Epithelial cell of prostate (primary cell): ENCODE results near the gene ECEL1.
"Not testable (repeated sequence)": the region's sequence is repeated elsewhere in the genome, so short reads cannot be mapped to it uniquely, and the experiment has no call there.

Source experiments
- DNase-seq: peaks from one replicate; pipeline ENCODE4 v3.0.0-alpha.2; 2011; ENCODE audit warnings: low read depth, low spot score
- H3K27ac ChIP-seq: fragments of 450-650 bp; 2 replicates; pipeline ENCODE4 v1.5.1; 2017; ENCODE audit warnings: mild to moderate bottlenecking

The ECEL1 gene

GRCh38 chr2:232476045-232476444 is 11.6 kb downstream of the ECEL1 start:
- no peak for DNase-seq
- H3K27ac ChIP-seq, result no peak overlapping the region

DNA sequence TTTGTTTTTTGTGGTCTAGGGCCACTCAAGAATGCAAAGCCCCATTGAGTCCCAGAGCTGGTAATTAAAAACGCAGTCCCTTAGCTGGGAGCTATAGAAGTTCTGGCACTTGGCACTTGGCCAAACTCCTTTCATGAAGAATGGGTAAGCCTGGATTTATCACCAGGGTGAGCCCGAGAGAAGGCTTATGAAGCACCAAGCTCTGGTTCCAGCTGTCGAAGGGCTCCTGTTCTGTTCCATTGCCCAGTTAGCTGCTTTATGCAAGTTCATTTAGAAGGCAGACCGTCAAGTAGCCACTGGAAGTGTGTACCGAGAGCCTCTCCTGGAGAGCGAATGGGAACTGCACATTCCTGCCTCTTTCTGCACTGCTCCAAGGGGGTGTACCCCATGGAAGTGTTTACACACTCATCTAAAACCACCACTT is 14.2 kb downstream of the ECEL1 start:
- DNase-seq, result no peak
- no peak overlapping the region for H3K27ac ChIP-seq

- no peak overlapping the region for H3K27ac ChIP-seq
- DNase-seq, result no peak
These were observed 21.4 kb downstream of the ECEL1 start for GRCh38 chr2:232466221-232466620.

GRCh38 chr2:232465061-232465460 is 22.6 kb downstream of the ECEL1 start:
- H3K27ac ChIP-seq, result no peak overlapping the region
- no peak for DNase-seq

- no peak for DNase-seq
- H3K27ac ChIP-seq, result no peak overlapping the region
These were observed 23.1 kb downstream of the ECEL1 start for GRCh38 chr2:232464544-232464885.

GRCh38 chr2:232463701-232464543 is 23.7 kb downstream of the ECEL1 start:
- no peak overlapping the region for H3K27ac ChIP-seq
- DNase-seq, result no peak

DNA sequence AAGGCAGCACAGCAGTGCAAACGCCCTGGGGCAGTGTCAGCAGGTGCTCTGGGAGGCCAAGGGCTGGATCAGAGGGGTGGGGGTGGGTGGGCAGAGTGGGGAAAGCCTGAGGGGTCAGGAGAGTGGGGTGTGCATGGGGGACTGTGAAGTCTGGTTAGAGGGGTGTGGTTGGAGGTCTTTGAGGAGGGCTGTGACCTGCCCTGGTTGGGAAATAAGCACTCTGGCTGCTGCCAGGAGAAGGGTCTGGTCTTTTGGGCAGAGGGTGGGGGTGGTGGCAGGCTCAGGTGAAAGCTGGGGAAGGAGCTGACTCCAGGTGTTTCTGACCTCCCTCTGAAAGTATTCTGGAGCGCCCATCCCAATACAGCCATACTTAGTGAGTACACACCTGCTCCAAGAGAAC is 27.5 kb downstream of the ECEL1 start:
- no peak overlapping the region for H3K27ac ChIP-seq
- no peak for DNase-seq

DNA sequence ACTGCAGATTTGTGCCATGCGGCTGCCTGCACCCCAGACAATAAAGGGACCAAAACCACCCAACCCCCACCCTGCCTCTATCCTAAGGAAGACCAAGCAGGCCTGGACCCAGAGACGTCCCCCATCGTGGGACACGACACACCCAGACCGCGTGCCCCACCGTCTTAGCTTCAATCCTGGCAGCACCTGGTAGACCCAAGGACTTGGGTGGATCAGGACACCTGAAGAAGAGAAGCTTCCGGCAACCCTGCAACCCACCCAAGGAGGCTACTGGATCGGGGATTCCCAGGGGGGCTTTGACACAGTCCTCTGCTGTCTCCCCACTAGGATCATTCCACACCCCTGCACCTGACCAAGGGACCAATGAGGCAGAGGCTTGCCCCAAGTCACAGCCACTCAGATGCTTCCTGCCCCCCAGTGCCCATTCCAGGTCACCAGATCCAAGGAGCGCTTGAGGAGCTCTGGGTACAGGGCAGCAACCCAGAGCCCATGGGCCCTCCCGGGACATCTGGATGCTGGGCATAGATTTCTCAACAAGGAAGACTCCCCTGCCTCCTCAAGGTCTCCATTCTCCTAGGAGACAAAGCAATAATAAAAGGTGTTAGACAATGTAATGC is 28.1 kb downstream of the ECEL1 start:
- no peak for DNase-seq

DNA sequence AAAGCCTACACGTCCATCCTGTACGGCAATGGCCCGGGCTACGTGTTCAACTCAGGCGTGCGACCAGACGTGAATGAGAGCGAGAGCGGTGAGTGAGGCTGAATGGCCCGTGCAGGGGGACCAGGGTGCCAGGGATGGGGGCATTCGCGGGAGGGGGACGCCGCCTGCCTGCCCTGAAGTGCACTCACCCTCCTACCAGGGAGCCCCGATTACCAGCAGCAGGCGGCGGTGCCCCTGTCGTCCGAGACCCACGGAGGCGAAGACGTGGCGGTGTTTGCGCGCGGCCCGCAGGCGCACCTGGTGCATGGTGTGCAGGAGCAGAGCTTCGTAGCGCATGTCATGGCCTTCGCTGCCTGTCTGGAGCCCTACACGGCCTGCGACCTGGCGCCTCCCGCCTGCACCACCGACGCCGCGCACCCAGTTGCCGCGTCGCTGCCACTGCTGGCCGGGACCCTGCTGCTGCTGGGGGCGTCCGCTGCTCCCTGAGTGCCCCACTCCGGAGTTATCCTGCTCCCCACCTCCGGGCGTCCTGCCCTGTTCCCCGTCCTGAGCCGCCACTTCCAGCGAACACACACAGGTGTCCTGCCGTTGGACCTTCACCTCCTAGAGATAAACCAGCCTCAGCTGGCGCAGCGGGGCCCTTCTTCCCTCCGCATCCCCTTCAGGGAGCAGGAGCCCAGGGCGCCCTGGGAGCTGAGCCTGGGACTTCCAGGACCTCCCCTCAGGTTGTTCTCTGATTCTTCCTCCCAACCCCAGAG is 28.8 kb downstream of the ECEL1 start:
- no peak for DNase-seq
- H3K27ac ChIP-seq, result no peak overlapping the region

More for the DNA sequence above, 28.1 kb downstream of the ECEL1 start:
- no peak overlapping the region for H3K27ac ChIP-seq

DNA sequence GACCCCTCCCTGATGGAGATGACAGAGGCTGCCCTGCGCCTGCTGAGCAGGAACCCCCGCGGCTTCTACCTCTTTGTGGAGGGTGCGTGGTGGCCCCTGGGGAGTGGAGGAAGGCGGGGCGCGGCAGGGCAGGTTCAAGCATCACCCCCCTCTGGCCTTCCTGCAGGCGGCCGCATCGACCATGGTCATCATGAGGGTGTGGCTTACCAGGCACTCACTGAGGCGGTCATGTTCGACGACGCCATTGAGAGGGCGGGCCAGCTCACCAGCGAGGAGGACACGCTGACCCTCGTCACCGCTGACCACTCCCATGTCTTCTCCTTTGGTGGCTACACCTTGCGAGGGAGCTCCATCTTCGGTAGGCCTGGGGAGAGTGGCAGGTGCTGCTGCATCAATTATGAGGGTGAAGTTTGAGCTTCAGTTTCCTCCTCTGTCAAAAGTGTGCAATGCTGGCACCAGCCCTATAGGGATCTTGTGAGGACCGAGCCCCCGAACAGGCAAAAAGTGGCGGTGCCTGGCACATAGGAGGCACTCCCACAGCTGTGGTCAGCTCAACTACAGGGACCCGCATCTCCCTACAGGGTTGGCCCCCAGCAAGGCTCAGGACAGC is 29.5 kb downstream of the ECEL1 start:
- H3K27ac ChIP-seq, result no peak overlapping the region
- no peak for DNase-seq

- DNase-seq, result no peak
- no peak overlapping the region for H3K27ac ChIP-seq
These were observed 30.3 kb downstream of the ECEL1 start for GRCh38 chr2:232457121-232458011.

- DNase-seq, result no peak
- H3K27ac ChIP-seq, result no peak overlapping the region
These were observed 31.1 kb downstream of the ECEL1 start for GRCh38 chr2:232456296-232457120.

DNA sequence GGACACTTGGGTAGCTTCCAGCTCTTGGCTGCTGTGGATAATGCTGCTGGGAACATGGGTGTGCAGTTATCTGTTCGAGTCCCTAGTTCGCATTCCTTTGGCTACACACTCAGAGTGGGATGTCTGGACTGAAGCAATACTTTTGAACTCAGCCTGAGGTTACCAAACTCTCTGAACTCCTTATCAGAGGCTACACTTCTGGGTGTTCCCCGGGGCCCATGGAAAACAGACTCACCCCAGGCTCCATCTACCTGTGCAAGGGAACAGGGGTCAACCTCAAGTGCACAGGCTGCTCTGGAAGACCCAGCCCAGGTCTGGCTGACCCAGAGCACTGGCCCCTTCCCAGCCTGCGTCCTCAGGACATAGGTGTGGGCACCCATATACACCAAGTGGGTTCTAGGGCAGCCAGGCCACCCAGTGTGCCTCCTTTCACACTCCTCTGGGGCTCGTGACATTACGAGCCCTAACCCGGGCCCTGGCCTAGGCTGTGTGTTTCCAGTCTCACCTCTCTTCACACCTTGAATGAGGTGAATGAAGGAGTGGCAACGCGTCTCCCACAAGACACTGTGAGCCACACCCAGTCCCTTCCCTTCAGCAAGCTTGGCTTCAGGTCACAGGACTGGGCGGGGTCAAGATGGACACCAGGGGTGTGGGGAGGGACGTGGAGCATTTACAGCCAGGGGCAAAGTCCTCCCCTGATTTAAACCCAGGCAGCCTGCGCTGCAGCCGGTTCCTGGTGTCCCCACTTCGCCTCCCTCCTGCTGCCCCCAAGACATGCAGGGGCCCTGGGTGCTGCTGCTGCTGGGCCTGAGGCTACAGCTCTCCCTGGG is 32.0 kb downstream of the ECEL1 start, which contains the start of gene ALPI:
TSS of gene ALPI (plus strand) at position 728 of the 830 bp plus-strand sequence. CDS start at position 775, 47 bp downstream.
- H3K27ac ChIP-seq, result no peak within 1 kb of the TSS
- no peak for DNase-seq

DNA sequence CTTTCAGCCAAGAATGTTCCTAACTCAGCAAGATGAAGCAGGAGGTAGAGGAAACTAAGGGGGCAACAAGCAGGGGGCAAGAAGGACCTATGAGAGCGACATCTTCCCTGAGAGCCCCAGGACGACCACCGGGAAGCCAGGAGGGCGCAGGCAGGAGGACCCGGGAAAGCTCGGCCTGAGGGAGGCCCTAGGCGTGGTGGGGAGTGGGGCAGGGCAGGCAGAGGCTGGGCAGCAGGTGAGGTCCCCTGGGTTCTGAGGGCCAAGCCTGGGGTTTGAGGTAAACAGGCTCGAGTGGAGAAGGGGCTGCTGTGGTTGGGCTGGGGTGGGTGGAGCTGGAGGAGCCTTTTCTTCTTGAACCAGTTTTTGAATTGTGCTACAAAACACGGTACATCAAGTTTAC is 33.0 kb downstream of the ECEL1 start:
- no peak overlapping the region for H3K27ac ChIP-seq
- DNase-seq, result no peak

DNA sequence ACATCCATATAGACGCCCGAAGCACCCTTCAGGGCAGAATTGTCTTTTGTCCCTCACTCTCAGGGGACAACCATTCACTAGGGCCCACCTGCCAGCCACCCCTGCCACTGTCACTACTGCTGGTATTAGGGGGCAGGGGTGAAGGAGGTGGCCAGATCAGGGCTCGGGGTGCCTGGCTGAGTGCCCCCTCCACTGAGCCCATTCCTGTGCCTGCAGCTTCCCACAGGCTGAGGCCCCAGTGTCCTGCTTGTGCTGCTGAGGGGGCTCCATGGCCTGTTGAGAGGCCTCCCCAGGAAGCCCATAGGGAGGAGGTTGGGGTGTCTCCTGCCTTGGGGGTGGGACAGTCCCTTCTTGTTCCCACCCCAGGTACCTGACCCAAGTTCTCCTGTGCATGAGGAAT is 36.0 kb downstream of the ECEL1 start:
- H3K27ac ChIP-seq, DNase-seq: not testable (repeated sequence)

DNA sequence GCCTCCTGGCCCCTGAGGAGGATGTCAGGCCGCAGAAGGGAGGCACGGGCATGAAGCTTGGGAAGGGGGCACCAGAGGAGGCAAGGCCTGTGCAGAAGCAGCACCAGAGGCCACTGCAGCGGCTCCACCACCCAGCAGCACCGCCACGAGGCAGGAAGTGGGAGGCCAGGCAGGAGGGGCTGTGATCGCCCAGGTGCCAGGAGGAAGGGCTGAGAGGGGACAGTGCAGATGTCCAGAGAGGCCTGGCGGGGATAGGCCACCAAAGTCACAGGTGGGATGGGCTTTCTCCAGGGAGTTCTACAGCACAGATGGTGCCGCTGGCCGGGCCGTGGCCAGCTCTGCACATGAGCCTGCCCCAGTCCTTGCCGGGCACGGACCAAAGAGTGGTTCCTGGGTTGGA is 37.7 kb downstream of the ECEL1 start:
- no peak for DNase-seq
- H3K27ac ChIP-seq, result no peak overlapping the region

DNA sequence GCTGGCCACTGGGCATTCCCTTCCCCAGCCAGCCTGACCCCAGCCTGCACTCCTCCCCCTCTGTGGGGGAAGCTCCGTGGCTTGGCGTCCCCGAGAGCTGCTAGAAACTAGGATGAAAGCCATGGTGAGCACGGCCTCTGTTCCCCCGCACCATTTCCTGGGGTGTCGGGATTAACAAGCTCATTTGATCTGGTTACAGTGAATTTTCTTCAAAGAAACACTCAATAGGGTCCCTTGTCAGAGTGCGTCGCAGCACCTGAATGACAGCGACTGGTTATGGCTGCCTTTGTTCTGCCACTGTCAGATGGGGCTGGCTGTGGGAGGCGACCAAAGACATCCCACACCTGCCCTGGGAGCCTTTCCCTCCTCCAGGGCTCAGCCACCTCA is 39.3 kb downstream of the ECEL1 start:
- no peak overlapping the region for H3K27ac ChIP-seq
- DNase-seq, result no peak
